ENCODE results near the gene TPP2.

The TPP2 gene

DNA sequence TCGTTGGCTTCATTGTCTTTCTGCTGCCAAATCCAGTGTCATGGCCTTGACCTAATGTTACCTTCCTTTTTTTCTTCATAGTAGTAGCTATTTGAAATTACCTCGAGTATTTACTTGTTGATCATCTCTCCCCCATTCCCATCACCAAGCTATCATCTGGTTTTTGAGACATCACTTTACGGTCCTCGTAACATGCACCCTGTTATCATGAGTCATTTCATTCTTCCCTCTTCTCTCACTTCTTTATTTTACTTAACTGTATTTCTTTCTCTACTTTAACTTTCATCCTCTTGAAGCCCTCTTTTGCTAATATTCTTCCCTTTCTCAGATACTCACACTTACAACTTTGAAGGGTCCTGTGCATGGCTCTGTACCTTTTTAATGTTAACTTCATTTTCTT is 31.8 kb downstream of the TPP2 start:
- TF ChIP-seq POLR2AphosphoS5 (IDR thresholded peaks at IDR 0.05; ENCODE audit: low read depth, low read length) (no peak), POLR2A (IDR thresholded peaks at IDR 0.05; ENCODE audit: low read depth, low read length) (no peak), TAF1 (IDR thresholded peaks at IDR 0.05; ENCODE audit: borderline replicate concordance, low read depth, low read length) (no peak)
- FAIRE-seq = no peak
- DNase-seq (ENCODE audit: insufficient read length) = no peak

DNA sequence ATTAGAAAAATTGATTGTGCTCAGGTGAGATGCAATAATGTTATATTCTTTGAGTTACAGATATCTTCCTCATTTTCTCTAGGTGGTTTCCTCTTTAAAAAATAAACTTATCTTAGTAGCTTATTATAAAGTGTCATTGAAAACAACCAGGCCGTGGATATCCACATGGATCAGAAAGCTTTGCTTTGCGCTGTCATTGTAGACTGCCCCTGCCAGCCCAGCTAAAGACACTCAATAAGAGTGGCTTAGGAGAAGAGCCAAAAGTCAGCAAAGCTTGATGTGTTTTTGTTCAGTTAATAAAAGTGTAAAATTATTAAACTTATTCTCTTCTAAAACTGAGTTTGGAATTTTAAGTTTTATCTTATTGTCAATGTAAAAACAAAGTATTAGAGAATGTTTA is 34.4 kb downstream of the TPP2 start:
- TF ChIP-seq TAF1 (IDR thresholded peaks at IDR 0.05; ENCODE audit: borderline replicate concordance, low read depth, low read length) = no peak
- no peak for TF ChIP-seq POLR2AphosphoS5 (IDR thresholded peaks at IDR 0.05; ENCODE audit: low read depth, low read length)
- no peak for TF ChIP-seq POLR2A (IDR thresholded peaks at IDR 0.05; ENCODE audit: low read depth, low read length)
- DNase-seq (ENCODE audit: insufficient read length) (no peak), FAIRE-seq (no peak)

DNA sequence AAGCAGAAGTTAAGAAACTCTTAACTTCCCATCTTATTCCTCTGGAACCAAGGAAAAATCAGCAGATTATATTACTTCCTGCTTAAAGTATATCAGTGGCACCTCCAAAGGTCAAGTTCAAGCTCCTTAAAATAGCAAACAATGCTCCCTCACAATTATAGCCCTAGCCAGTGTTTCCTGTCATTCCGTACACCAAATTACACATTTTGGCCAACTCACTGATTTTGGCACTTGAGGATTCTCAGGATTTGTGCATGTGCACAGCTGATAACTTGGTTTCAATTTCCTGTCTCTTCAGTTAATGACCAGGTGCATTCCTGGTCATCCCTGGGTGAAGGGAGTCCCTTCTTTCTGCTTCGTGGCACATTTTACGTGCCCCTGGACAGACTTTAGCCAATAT is 42.0 kb downstream of the TPP2 start:
- no peak for FAIRE-seq
- DNase-seq (ENCODE audit: insufficient read length) = no peak
- TF ChIP-seq TAF1 (IDR thresholded peaks at IDR 0.05; ENCODE audit: borderline replicate concordance, low read depth, low read length) = no peak
- no peak for TF ChIP-seq POLR2AphosphoS5 (IDR thresholded peaks at IDR 0.05; ENCODE audit: low read depth, low read length)
- no peak for TF ChIP-seq POLR2A (IDR thresholded peaks at IDR 0.05; ENCODE audit: low read depth, low read length)

DNA sequence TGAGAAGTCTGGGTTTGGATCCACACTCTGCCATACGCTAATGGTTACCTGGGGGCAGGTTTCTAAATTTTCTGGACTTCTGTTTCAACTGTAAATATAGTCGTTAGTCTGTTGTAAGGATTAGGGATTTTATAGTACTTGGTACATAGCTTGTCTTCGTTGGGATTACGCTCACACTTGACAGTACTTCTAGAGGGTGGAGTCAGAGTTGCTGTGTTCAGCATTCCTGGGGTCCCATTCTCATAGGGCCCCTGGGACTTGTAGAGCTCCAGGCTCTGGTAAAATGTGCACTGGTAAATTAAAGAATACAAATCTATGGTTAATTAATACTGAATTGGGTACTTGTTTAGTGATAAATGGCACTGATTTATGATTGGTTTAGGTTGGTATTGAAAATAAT is 45.2 kb downstream of the TPP2 start:
- DNase-seq (ENCODE audit: insufficient read length) (no peak), FAIRE-seq (no peak)
- TF ChIP-seq TAF1 (IDR thresholded peaks at IDR 0.05; ENCODE audit: borderline replicate concordance, low read depth, low read length) (no peak), POLR2AphosphoS5 (IDR thresholded peaks at IDR 0.05; ENCODE audit: low read depth, low read length) (no peak), POLR2A (IDR thresholded peaks at IDR 0.05; ENCODE audit: low read depth, low read length) (no peak)

DNA sequence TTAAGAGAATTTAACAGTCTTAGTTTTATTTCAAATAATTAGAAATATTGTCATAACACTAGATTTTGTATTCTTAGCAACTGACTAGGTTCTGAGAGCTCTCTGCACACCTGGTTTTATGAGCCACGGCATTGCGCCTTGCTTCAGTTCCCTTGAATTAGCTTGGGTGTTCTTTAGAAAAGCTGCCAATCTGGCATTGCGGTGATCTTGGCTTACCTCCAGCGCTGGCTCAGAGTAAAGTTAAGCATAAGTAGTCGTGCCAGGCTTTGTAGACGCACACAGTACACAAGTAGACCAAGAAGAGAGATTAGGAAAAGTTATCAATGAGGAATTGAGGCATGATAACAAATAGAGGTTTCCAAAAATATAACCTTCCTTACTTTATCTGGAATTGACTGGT is 45.7 kb downstream of the TPP2 start:
- TF ChIP-seq POLR2A (IDR thresholded peaks at IDR 0.05; ENCODE audit: low read depth, low read length) (no peak), POLR2AphosphoS5 (IDR thresholded peaks at IDR 0.05; ENCODE audit: low read depth, low read length) (no peak), TAF1 (IDR thresholded peaks at IDR 0.05; ENCODE audit: borderline replicate concordance, low read depth, low read length) (no peak)
- FAIRE-seq (no peak), DNase-seq (ENCODE audit: insufficient read length) (no peak)

DNA sequence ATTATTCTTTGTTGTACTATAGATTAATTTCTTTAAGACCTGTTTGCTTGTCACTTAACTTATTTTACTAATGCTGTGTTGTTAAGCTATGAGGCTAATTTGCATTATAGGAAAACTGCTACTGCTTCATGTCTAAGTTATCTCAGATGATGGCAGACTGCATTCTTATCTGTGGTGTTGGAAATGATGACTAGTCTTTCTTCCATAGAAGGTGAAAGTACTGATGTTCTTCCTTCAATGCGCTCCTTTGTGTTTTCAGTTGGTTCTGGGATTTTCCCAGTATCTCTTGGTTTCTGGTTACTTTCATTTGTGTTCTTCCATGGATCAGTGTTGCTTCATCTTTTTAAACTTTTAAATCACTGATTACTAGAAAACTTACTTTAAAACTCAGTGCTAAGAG is 46.9 kb downstream of the TPP2 start:
- FAIRE-seq (peak; percentile 5), DNase-seq (ENCODE audit: insufficient read length) (no peak)
- TF ChIP-seq POLR2AphosphoS5 (IDR thresholded peaks at IDR 0.05; ENCODE audit: low read depth, low read length) (no peak), TAF1 (IDR thresholded peaks at IDR 0.05; ENCODE audit: borderline replicate concordance, low read depth, low read length) (no peak), POLR2A (IDR thresholded peaks at IDR 0.05; ENCODE audit: low read depth, low read length) (no peak)

DNA sequence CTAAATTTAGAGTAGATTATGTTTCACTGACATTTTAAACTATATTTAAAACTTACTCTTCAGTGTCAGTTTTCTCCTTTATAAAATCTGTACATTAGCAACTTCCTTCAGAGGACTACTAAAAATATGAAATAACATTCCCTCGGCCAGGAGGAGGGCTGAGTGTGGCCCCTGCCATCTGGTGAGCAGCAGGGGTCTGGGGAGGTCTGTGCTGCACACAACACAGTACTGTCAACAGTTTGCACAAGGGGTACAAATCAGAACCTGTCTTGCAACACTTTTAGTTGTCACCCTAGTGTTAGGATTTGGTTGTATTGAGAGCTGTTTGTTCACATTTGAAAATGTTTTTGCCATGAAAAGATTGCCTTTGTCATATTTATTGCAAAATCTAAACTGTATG is 48.9 kb downstream of the TPP2 start:
- TF ChIP-seq POLR2A (IDR thresholded peaks at IDR 0.05; ENCODE audit: low read depth, low read length) (no peak), POLR2AphosphoS5 (IDR thresholded peaks at IDR 0.05; ENCODE audit: low read depth, low read length) (no peak), TAF1 (IDR thresholded peaks at IDR 0.05; ENCODE audit: borderline replicate concordance, low read depth, low read length) (no peak)
- DNase-seq (ENCODE audit: insufficient read length) = no peak
- no peak for FAIRE-seq

DNA sequence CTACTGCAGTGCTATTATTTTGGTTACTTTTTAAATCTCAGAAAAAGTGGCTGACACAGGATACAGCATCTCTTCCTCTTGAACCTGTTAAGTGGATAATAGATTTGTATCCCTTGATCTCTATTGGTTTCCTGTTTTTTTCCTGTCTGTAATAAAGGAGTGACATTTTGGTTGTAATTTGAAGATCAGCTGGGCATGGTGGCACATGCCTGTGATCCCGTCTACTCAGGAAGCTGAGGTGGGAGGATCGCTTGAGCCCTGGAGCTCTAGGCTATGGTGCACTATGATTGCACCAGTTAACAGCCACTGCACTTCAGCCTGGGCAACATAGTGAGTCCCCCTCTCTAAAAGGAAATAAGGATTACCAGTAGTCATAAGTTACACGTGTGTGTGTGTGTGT is 51.3 kb downstream of the TPP2 start:
- DNase-seq (ENCODE audit: insufficient read length) (no peak), FAIRE-seq (no peak)
- TF ChIP-seq POLR2A (IDR thresholded peaks at IDR 0.05; ENCODE audit: low read depth, low read length) (no peak), POLR2AphosphoS5 (IDR thresholded peaks at IDR 0.05; ENCODE audit: low read depth, low read length) (no peak), TAF1 (IDR thresholded peaks at IDR 0.05; ENCODE audit: borderline replicate concordance, low read depth, low read length) (no peak)

DNA sequence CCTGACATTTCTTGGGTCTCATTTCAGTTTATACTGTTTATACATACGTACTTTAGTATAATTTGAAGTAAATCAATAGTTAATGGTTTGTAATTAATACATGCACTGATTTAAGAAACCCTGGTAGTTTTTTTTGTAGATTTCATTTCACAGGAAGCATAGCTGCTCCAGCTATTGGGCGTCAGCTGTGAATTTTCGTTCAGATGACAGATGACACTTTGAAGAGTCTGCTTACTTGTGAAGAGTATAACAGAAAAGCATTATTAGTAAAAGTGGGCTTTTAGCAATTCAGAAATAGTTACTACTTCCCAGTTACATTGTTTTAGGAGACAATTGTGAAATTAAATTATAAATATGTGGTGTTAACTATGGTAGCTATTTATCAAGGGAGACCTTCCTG is 53.7 kb downstream of the TPP2 start:
- no peak for FAIRE-seq
- TF ChIP-seq TAF1 (IDR thresholded peaks at IDR 0.05; ENCODE audit: borderline replicate concordance, low read depth, low read length) = no peak
- no peak for TF ChIP-seq POLR2A (IDR thresholded peaks at IDR 0.05; ENCODE audit: low read depth, low read length)
- no peak for TF ChIP-seq POLR2AphosphoS5 (IDR thresholded peaks at IDR 0.05; ENCODE audit: low read depth, low read length)
- no peak for DNase-seq (ENCODE audit: insufficient read length)

DNA sequence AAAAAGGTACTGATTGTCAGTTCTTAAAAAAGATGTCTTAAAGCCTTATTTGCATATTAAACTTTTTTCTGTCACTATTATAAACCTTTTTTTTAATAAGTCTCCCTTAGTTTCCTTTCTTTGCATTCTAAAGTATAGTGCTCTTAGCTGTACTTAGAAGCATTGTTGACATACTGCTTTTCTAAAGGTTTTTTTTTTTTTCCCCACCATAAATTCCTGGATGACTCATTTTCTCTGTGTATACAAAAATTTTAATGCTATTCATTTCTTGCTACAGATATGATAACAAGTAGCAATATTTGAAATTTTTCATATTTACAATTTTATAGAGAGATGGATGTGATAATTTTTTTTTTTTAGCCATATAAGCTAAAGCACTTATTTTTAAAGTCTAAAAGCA is 54.6 kb downstream of the TPP2 start:
- TF ChIP-seq TAF1 (IDR thresholded peaks at IDR 0.05; ENCODE audit: borderline replicate concordance, low read depth, low read length) (no peak), POLR2A (IDR thresholded peaks at IDR 0.05; ENCODE audit: low read depth, low read length) (no peak), POLR2AphosphoS5 (IDR thresholded peaks at IDR 0.05; ENCODE audit: low read depth, low read length) (no peak)
- no peak for FAIRE-seq
- no peak for DNase-seq (ENCODE audit: insufficient read length)

DNA sequence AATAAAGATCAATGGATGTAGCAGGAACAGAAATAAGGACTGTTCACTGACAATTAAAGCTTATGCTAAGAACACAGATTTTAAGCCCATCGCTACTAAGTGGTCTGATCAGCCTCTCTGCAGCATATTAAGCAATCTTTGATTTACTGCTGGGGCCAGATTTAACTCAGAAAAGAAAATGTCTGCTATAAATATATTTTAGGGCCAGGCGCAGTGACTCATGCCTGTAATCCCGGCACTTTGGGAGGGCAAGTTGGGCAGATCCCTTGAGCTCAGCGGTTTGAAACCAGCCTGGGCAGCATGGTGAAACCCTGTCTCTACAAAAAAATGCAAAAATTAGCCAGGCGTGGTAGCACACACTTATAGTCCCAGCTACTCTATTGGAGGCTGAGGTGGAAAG is 55.1 kb downstream of the TPP2 start:
- FAIRE-seq (no peak), DNase-seq (ENCODE audit: insufficient read length) (no peak)
- no peak for TF ChIP-seq POLR2AphosphoS5 (IDR thresholded peaks at IDR 0.05; ENCODE audit: low read depth, low read length)
- no peak for TF ChIP-seq POLR2A (IDR thresholded peaks at IDR 0.05; ENCODE audit: low read depth, low read length)
- no peak for TF ChIP-seq TAF1 (IDR thresholded peaks at IDR 0.05; ENCODE audit: borderline replicate concordance, low read depth, low read length)

DNA sequence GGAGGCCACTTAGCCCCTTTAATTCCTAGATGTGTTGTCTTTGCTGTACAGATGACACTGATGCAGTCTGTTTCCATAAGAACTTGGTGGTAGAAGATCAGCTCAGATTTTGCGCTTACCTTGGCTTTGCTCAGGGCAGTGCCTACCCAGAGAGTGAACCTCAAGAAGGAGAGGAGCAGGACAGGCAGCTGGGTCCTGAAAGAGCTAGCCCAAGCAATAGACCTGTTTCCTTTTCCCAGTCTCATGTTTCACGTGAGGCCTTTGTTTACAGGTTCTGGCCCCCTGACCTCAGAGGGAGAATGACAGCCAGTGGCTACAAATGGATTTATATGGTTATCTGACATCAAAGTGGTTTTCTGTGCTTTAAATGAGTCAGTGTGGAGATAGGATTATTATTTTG is 58.0 kb downstream of the TPP2 start:
- DNase-seq (ENCODE audit: insufficient read length) (no peak), FAIRE-seq (no peak)
- no peak for TF ChIP-seq POLR2AphosphoS5 (IDR thresholded peaks at IDR 0.05; ENCODE audit: low read depth, low read length)
- no peak for TF ChIP-seq POLR2A (IDR thresholded peaks at IDR 0.05; ENCODE audit: low read depth, low read length)

DNA sequence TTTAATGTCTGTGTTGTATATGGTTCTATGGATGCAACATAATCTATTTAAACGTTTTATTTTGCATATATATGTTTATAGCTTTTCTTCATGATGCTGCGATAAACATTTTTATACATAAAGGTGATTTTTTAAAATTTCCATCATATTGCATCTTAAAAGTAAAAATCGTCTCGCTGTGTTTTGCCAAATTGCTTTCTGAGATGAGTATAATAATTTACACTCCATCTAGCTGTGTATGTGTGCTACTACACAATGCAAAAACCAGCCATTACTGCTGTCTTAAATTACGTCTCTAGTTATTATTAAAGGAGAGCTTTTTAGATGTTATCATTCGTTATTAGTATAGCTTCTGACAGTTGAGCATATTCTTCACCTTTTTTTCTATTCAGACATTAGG is 60.8 kb downstream of the TPP2 start:
- FAIRE-seq = no peak
- no peak for TF ChIP-seq TAF1 (IDR thresholded peaks at IDR 0.05; ENCODE audit: borderline replicate concordance, low read depth, low read length)
- no peak for DNase-seq (ENCODE audit: insufficient read length)

Data from GM12892 (cell line).